WTC11 (cell line): Measurements from ENCODE around the gene ENAH.

Source experiments
- ATF3 ChIP-seq: sonication (generic); formaldehyde crosslinking; conservative IDR thresholded peaks from 2 replicates; pipeline ENCODE4 v1.8.1; 2022; ENCODE audit warnings: mild to moderate bottlenecking, missing genetic modification reagents
- CBFB ChIP-seq: sonication (generic); formaldehyde crosslinking; IDR thresholded peaks from 2 replicates; pipeline ENCODE4 v1.8.1; 2022; ENCODE audit warnings: mild to moderate bottlenecking, low read depth, missing genetic modification reagents
- CTCF ChIP-seq: fragments of 200-600 bp; IDR thresholded peaks from 2 replicates; pipeline ENCODE4 v1.8.0; 2022; ENCODE audit warnings: antibody characterized with exemption
- JUN ChIP-seq: sonication (generic); formaldehyde crosslinking; IDR thresholded peaks from 2 replicates; pipeline ENCODE4 v1.8.0; 2023; ENCODE audit warnings: mild to moderate bottlenecking, missing genetic modification reagents
- OVOL2 ChIP-seq: fragments of 250-450 bp; sonication (Bioruptor Pico); IDR thresholded peaks from 2 replicates; pipeline ENCODE4 v1.9.0; 2021; ENCODE audit warnings: mild to moderate bottlenecking, borderline replicate concordance
- ZNF138 ChIP-seq: sonication (generic); formaldehyde crosslinking; conservative IDR thresholded peaks from 2 replicates; pipeline ENCODE4 v1.8.1; 2022; ENCODE audit warnings: mild to moderate bottlenecking, moderate library complexity, missing genetic modification reagents
- TF ChIP-seq, protein P1 (sequence below): sonication (generic); formaldehyde crosslinking; IDR thresholded peaks from 2 replicates; pipeline ENCODE4 v1.8.1; 2023; ENCODE audit warnings: mild to moderate bottlenecking, missing genetic modification reagents, moderate library complexity
- TF ChIP-seq, protein P2 (sequence below): sonication (generic); formaldehyde crosslinking; IDR thresholded peaks from 2 replicates; pipeline ENCODE4 v1.8.0; 2022; ENCODE audit warnings: mild to moderate bottlenecking, missing genetic modification reagents
- TF ChIP-seq, protein P3 (sequence below): sonication (generic); formaldehyde crosslinking; IDR thresholded peaks from 2 replicates; pipeline ENCODE4 v1.8.1; 2022; ENCODE audit warnings: low read depth, missing genetic modification reagents, borderline replicate concordance

- TF ChIP-seq, protein P1, sequence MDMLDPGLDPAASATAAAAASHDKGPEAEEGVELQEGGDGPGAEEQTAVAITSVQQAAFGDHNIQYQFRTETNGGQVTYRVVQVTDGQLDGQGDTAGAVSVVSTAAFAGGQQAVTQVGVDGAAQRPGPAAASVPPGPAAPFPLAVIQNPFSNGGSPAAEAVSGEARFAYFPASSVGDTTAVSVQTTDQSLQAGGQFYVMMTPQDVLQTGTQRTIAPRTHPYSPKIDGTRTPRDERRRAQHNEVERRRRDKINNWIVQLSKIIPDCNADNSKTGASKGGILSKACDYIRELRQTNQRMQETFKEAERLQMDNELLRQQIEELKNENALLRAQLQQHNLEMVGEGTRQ (CRISPR knock-in tag): no peak
- TF ChIP-seq ATF3 (CRISPR knock-in tag) (no peak), CTCF (no peak), OVOL2 (CRISPR knock-in tag) (no peak), ZNF138 (CRISPR knock-in tag) (no peak), JUN (CRISPR knock-in tag) (no peak), CBFB (CRISPR knock-in tag) (no peak)
- TF ChIP-seq, protein P2, sequence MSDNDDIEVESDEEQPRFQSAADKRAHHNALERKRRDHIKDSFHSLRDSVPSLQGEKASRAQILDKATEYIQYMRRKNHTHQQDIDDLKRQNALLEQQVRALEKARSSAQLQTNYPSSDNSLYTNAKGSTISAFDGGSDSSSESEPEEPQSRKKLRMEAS: no peak
- TF ChIP-seq, protein P3, sequence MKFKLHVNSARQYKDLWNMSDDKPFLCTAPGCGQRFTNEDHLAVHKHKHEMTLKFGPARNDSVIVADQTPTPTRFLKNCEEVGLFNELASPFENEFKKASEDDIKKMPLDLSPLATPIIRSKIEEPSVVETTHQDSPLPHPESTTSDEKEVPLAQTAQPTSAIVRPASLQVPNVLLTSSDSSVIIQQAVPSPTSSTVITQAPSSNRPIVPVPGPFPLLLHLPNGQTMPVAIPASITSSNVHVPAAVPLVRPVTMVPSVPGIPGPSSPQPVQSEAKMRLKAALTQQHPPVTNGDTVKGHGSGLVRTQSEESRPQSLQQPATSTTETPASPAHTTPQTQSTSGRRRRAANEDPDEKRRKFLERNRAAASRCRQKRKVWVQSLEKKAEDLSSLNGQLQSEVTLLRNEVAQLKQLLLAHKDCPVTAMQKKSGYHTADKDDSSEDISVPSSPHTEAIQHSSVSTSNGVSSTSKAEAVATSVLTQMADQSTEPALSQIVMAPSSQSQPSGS (CRISPR knock-in tag): no peak
These were observed 127.5 kb downstream of the ENAH start for GRCh38 chr1:225525377-225525776.
